A549 treated with AZD9567 at 1 μM for 4 hours (cell line): ENCODE data around the gene EFNA1. TPM values are rescaled to one million over a fixed set of nuclear protein-coding genes. Genes with fewer than 3 reads are reported as not detected.

Experiments
- total RNA-seq: library from RNA; stranded (reverse); fragments of 200-300 nt; extraction: Qiagen RNA extraction; gene quantifications from 5 replicates; pipeline ENCODE4 v1.2.3, GENCODE V29; 2022; ENCODE audit not compliant: insufficient read depth

EFNA1 gene, protein sequence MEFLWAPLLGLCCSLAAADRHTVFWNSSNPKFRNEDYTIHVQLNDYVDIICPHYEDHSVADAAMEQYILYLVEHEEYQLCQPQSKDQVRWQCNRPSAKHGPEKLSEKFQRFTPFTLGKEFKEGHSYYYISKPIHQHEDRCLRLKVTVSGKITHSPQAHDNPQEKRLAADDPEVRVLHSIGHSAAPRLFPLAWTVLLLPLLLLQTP
- 23.7 to 35.1 TPM (median 30.9 TPM) in 5 replicates for total RNA-seq

DNA sequence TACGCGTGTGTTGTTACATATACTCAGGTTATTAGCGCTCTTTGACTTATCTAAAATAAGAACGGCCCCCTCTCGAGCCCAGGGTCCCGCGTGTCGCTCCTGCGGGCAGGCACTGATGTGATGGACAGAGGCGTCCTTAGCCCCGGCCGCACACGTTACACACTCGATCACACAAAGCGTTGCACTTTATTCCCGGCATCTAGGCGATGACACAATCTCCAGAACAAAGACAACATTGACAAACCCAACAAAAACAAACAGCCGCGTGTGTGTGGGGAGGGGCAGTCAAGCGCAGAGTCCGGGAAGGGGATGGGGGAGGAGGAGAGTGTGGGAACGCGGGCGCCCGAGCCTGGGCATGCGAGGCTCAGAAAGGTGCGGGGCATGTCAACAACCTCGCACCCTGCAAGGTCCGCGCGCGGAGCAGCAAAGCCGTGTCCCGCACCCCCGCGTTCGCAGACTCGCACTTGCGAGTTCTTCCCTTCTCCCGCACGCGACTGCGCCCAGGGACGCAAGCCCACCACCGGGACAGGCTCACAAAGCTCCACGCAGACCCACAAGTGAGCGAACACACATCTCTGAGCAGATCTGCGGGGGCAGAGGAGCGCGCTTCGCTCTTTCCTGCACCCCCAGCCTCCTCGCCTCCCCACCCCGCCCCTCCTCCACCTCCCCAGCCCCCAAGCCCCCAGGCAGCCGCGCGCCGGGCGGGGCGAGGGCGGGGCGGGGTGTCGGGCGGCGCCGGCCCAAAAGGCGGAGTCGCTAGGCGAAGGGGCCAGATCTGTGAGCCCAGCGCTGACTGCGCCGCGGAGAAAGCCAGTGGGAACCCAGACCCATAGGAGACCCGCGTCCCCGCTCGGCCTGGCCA lies at the start of gene EFNA1:
Gene EFNA1 (plus strand): TSS at position 772 of the 862 bp plus-strand sequence. CDS start 102 bp downstream, outside the sequence.

DNA sequence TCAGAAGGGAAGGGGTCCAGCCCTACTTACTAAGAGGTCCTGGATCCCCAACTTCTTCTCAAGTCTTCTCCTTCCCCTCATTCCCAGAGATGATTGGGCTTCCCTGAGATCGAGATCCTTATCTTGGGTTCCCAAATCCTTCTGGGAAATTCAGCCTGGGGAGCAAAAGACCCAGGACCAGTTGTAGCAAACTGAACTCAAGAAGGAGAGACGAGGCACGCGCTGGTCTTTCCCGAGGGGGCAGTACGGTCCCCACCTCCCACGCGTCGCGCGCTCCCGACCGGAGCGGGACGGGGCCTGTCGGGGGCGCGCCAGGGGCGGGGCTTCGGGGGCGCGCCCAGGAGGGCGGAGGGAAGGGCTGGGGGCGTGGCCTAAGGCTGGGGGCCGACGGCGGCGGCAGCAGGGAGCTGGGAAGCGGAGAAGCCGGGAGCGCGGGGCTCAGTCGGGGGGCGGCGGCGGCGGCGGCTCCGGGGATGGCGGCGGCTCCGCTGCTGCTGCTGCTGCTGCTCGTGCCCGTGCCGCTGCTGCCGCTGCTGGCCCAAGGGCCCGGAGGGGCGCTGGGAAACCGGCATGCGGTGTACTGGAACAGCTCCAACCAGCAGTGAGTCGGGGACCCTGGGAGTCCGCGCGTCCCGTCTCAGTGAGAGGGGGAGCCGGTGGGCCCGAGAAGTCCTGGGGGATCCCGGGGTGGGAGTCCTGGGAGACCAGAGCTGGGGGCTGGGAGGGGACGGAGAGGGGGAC lies 49.0 kb upstream of the EFNA1 start, which contains the start of gene EFNA3:
Gene EFNA3 (plus strand): TSS at position 369 of the 741 bp plus-strand sequence. CDS start 105 bp downstream, at position 474.

DNA sequence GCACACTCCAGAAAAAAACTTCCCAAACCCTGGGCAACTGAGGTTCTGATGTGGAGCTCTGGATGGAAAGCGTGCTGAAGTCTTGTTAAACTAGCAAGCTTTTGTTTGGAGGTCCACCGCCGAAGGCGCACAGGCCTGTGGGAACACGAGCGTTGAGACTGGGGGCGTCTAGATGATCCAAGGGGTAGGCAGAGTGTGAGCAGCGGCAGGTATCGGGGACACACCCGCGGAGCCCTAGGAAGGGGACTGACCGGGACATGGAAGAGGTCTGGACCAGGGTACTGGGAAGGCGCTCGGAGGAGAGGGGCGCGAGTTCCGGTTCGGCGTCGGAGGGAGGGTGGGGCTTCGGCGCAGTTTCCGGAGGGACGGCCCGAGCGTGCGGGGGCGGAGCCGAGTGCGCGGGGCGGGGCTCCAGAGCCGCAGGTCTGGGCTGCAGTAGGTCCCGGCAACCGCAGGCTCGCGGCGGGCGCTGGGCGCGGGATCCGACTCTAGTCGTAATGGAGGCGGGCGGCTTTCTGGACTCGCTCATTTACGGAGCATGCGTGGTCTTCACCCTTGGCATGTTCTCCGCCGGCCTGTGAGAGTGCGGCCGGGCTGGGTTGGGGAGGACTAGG lies 7.8 kb downstream of the EFNA1 start, which contains the start of gene SLC50A1:
Gene SLC50A1 (plus strand): TSS at position 438 of the 614 bp plus-strand sequence. CDS start 60 bp downstream, at position 498.

DNA sequence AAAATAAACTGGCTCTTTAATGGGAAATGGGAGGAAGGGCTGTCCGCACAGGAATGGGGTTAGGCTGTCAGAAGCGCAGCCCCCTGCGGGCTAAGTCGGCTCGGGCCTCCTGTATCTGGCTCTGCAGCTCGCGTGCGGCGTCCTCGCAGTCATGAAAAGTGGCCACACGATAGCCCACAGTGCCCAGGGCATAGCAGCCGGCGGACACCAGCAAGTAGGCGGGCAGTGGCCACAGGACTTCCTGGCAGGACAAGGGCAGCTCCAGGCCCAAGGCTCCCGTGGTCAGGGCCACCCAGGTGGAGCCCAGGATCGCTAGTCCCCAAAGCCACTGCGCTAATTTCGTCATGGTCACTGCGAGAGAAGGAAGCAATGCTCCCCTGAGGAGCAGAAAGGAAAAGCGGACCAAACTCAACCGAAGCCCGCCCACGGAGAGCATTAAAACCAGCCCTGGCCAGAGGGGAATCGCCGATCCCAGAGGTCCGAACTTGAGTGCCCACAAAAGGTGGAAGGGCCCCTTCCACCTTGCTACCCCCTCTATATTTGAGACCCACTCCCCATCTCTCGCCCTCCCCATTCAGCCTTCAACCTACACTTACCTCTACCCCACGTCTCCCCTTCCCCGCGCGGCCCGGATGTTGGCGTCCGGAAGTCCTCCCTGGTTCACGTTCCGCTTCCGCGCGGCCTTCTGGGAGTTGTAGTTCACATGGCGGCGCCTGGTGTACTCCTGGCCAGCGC lies 12.4 kb downstream of the EFNA1 start, which contains the start of gene DPM3:
Gene DPM3 (minus strand): TSS at position 637 of the 735 bp plus-strand sequence. CDS start 291 bp downstream, at position 346.

DNA sequence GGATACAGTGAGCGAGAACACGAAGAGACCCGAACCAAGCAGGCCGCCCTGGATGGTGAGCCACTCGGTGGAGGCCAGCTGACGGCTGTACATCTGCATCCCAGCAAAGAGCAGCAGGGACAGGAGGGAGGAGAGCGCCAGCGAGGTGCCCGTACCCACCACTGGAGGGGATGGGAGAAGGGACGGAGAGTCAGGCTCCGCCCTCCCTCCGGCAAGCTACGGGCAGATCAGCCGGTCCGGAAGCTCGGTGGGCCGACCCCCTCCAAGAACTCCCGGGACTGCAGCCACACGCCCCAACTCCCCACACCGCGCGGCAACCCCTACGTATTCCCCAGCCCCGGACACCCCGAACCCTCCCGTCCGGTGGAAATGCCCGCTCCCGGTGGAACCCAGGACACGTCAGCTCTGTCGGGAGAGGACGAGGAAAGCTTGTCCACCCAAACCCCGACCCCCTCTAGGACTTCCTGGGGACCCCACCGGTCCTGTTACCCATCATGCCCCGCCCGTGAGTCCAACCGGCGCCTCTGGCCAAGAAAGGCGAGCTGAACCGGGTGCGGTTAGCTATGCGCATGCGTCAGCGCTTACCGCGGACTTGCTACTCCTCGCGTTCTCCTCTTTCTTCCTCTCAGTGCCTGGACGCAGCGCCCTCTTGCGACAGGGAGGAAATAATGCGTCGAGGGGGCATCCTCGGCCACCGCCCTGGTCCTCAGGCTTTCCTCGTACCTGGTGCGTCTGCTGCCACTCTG lies 45.2 kb downstream of the EFNA1 start, which contains the start of gene KRTCAP2:
Gene KRTCAP2 (minus strand): TSS at position 573 of the 746 bp plus-strand sequence. CDS start 80 bp downstream, at position 493.

DNA sequence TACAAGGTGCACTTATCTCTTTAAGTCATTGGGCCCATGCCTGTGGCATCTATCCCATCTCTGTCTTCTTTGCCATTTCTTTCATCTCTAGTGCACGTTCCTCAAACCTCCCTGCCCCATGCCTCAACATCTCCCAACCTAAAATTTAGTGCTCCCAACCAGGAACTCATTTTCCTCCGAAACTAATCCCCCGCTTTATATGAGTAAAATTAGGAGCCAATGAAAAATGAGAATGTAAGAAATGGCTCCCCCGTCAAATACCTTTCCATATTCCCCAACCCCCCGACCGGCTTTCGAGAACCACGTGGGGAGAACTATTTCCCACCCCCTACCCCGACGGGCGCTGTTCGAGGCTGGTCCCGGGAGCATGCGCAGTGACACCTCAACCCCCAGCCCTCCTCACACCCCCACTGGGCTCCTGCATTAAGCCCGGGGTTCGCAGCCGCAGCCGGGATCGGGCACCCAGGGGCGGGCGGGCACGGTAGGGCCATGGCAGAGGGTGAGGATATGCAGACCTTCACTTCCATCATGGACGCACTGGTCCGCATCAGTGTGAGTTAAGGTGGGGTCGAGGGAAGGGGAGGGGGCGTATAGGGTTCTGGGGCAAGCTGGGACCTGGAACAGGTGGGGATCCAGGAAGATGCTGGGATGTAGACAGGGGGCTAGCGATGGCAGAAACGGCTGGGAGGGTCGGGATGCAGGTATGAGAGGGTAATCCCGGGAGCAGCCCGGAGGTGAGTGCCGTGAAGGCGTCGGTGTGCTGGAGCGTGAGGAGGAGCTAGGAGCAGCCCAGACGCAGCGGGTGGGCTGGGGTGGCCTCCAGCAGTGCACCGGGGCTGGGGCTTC lies 46.0 kb downstream of the EFNA1 start, which contains the start of gene TRIM46:
Gene TRIM46 (plus strand): TSS at position 372 of the 846 bp plus-strand sequence. CDS start 118 bp downstream, at position 490.

Other genes starting within 250 kb of the EFNA1 start
- 33.5 to 46.0 TPM (median 43.0 TPM) in 5 replicates for gene PMVK, start 191.2 kb upstream of the EFNA1 start, total RNA-seq
- 8.0 to 15.6 TPM (median 13.9 TPM) in 5 replicates for gene PBXIP1, start 171.8 kb upstream of the EFNA1 start, total RNA-seq
- gene PYGO2, start 166.1 kb upstream of the EFNA1 start, total RNA-seq, result 23.8 to 25.3 TPM (median 24.4 TPM) in 5 replicates
- 163 to 228 TPM (median 221 TPM) in 5 replicates for gene SHC1, start 157.1 kb upstream of the EFNA1 start, total RNA-seq
- 350 to 384 TPM (median 355 TPM) in 5 replicates for gene CKS1B, start 153.2 kb upstream of the EFNA1 start, total RNA-seq
- 34.0 to 47.4 TPM (median 47.2 TPM) in 5 replicates for gene FLAD1, start 144.5 kb upstream of the EFNA1 start, total RNA-seq
- not detected in 5 replicates for gene LENEP, start 134.3 kb upstream of the EFNA1 start, total RNA-seq
- 30.4 to 41.5 TPM (median 37.4 TPM) in 5 replicates for gene ZBTB7B, start 125.1 kb upstream of the EFNA1 start, total RNA-seq
- gene DCST2, start 94.1 kb upstream of the EFNA1 start, total RNA-seq, result 0.38 to 0.88 TPM (median 0.56 TPM) in 4 of 5 replicates, not detected in the other
- gene DCST1, start 94.1 kb upstream of the EFNA1 start, total RNA-seq, result not detected in 5 replicates
- 55.7 to 115 TPM (median 104 TPM) in 5 replicates for gene ADAM15, start 76.6 kb upstream of the EFNA1 start, total RNA-seq
- 11.3 to 14.4 TPM (median 13.2 TPM) in 5 replicates for gene EFNA4, start 64.1 kb upstream of the EFNA1 start, total RNA-seq
- 7.0 to 11.0 TPM (median 7.7 TPM) in 5 replicates for gene EFNA3, start 49.0 kb upstream of the EFNA1 start, total RNA-seq
- gene SLC50A1, start 8.0 kb downstream of the EFNA1 start, total RNA-seq, result 32.9 to 44.7 TPM (median 35.7 TPM) in 5 replicates
- gene DPM3, start 12.7 kb downstream of the EFNA1 start, total RNA-seq, result 71.3 to 102 TPM (median 100 TPM) in 5 replicates
- gene KRTCAP2, start 45.4 kb downstream of the EFNA1 start, total RNA-seq, result 226 to 261 TPM (median 239 TPM) in 5 replicates
- 1.6 to 2.4 TPM (median 2.0 TPM) in 4 of 5 replicates, not detected in the other for gene TRIM46, start 46.0 kb downstream of the EFNA1 start, total RNA-seq
- gene THBS3, start 80.0 kb downstream of the EFNA1 start, total RNA-seq, result 3.3 to 11.6 TPM (median 9.6 TPM) in 5 replicates
- 71.0 to 72.9 TPM (median 72.6 TPM) in 5 replicates for gene MTX1, start 80.8 kb downstream of the EFNA1 start, total RNA-seq
- 28.4 to 32.9 TPM (median 29.7 TPM) in 5 replicates for gene ENTREP3, start 127.6 kb downstream of the EFNA1 start, total RNA-seq
- 106 to 136 TPM (median 123 TPM) in 5 replicates for gene SCAMP3, start 134.5 kb downstream of the EFNA1 start, total RNA-seq
- 18.9 to 35.2 TPM (median 31.1 TPM) in 5 replicates for gene CLK2, start 145.6 kb downstream of the EFNA1 start, total RNA-seq
- 1.6 to 6.1 TPM (median 5.0 TPM) in 5 replicates for gene HCN3, start 149.6 kb downstream of the EFNA1 start, total RNA-seq
- gene PKLR, start 173.6 kb downstream of the EFNA1 start, total RNA-seq, result 0.02 to 0.03 TPM in 2 of 5 replicates, not detected in the others
- gene FDPS, start 181.0 kb downstream of the EFNA1 start, total RNA-seq, result 158 to 170 TPM (median 163 TPM) in 5 replicates
- gene RUSC1, start 193.0 kb downstream of the EFNA1 start, total RNA-seq, result 40.7 to 56.9 TPM (median 56.2 TPM) in 5 replicates